Daoy (cell line): ENCODE data around the gene CCDC57. TPM values are rescaled to one million over a fixed set of nuclear protein-coding genes. Genes with fewer than 3 reads are reported as not detected.
A peak's percentile ranks its signal among the peaks of the same experiment; 100 is the strongest.

ENCODE experiments used
- DNase-seq: peaks from one replicate; pipeline ENCODE4 v3.0.0-alpha.2; 2015; ENCODE audit warnings: low read depth
- total RNA-seq: library from RNA; depleted of rRNA; stranded (reverse); fragments of >200 nt; shearing (Covaris generic); gene quantifications from 2 replicates; pipeline ENCODE4 v1.2.3, GENCODE V29; 2014

Gene CCDC57
- total RNA-seq, 1 experiment from 2014 or later = 7.9 TPM

GRCh38 chr17:82126556-82127314, 85.9 kb downstream of the CCDC57 start:
- no peak for DNase-seq

DNA sequence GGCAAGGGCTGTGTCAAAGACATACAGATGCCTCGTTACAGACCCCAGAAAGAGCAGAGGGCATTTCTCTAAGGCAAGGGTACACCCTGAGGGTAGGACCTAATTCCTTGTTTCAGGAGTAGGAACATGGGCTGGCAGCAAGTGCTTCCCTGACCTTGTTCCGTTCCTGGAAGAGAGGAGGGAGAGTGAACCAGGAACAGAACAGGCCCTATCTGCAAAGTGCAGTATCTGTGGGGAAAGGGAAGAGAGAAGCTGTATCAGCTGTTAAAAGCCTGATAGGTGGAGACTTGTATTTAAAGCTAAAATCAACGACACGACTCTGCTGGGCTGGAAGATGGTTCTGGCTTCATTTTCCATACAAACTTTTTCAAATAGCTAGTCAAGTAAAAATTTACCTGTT, 88.5 kb downstream of the CCDC57 start:
- no peak for DNase-seq

DNA sequence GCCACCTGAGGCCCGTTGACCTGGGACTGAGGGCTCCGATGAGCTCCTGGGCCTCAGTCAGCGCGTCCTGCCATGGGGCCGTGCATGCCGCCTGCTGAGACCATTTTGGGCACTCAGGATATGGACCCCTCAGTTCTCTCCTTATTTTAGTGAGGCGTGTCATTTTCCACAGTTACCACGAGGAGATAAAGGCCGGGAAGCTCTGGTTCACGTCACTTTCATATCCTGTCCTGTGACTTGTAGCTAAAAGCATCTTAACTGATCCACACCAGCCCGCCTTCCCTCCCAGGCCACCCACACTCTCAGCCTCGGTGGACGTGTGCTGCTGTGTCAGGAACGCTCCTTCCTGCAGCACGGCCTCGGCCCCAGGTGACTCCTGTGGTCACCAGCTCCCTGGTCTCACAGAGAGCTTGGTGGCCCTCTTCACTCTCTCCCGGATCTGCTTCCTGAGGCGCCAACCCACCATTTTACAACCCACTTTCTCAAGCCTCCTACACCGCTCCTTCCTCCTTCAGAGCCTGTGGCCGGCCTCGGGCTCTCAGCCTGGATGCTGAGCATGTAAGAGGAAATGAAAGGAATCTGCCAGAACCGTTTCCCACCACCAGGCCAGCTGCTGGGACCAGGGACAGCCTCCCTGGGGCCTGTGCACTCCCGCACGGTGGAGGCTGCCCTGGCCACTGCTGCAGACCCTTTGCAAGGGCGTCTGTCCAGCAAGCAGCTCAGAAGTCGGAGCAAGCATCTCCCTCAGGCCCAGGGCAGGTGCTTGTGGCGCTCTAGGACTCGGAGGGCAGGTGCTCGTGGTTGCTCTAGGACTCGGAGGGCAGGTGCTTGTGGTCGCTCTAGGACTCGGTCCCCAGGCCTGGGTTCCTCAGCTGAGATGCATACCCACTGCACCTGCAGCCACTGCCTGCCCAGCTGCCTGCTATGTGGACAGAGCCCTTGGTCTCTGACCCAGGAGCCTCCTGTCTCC, 90.7 kb downstream of the CCDC57 start:
- DNase-seq = no peak

- no peak for DNase-seq
Observed at GRCh38 chr17:82121246-82121645, 91.4 kb downstream of the CCDC57 start.

DNA sequence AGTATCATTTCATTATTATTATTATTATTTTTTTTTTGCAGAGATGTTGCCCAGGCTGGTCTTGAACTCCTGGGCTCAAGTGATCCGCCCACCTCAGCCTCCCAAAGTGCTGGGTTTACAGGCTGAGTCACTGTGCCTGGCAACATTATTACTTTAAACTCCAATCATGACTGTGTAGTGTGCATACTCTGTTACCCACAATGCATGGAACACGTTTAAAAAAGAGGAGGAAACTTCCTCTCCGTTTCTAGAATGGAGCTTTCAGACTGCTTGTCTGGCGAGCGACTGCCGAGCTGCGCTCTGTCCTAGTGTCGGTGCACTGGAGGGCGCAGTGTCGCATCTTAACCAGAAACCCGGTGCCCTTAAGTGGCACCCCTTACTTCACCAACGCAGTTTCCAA, 92.5 kb downstream of the CCDC57 start:
- peak; percentile 74 for DNase-seq

GRCh38 chr17:82118815-82119380, 93.7 kb downstream of the CCDC57 start:
- no peak for DNase-seq

DNA sequence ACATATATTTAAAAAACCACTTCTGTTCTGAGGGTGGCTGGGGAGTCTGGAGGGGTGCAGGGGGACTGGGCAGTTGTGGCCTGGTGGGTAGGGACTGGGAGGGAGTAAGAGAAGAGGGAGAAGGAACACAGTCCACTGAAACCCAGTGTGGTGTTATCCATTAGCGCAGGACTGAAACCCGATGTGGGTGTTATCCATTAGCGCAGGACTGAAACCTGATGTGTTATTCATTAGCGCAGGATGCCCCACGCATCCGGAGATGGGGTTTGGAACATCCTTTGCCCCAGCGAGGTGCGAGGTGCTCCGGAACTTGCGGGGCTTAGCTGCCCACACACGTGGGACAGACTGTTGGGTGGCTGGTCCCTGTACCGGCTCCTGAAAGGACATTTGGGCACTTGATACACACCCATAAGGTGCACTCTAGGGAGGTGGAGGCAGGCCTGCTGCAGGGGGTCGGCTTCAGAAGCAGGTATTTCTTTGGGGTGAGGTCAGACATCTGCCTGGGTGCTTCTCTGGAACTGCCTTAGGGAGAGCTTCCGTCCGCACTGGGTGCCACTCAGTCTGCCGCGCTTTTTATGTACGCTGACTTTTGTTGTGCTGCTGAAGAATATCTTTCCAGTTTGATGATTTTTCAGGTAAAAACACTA, 94.4 kb downstream of the CCDC57 start:
- DNase-seq = no peak

DNA sequence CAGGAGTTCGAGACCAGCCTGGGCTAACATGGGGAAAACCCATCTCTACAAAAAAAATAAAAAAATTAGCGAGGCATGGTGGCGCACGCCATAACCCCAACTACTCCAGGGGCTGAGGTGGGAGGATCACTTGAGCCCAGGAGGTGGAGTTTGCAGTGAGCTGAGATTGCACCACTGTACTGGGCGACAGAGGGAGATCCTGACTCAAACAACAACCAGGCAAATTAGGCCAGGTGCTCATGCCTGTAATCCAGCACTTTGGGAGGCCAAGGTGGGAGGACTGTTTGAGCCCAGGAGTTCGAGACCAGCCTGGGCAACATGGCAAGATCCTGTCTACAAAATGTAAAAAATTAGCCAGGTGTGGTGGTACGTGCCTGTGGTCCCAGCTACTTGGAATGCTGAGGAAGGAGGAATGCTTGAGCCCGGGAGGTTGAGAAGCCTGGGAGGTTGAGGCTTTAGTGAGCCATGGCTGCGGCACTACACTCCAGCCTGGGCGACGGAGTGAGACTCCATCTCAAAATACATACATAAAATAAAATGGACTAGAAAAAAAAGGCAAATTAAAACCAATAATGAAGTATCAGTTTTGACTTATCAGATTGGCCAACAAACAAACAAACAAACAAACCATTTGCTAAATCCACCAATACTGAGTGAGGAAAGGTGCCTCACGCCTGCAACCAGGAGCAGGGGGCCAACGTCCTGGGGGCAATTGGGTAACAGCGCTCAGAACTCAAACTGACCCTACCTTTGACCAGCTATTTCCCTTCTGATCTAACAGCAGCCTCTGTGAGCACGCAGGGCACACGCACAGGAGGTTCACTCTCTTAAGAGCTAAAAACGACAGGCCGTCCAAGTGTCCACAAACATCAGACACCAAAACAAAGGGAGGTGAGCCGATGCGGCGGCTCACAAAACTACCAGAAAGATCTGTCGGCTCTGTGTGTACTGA, 95.2 kb downstream of the CCDC57 start:
- no peak for DNase-seq

DNA sequence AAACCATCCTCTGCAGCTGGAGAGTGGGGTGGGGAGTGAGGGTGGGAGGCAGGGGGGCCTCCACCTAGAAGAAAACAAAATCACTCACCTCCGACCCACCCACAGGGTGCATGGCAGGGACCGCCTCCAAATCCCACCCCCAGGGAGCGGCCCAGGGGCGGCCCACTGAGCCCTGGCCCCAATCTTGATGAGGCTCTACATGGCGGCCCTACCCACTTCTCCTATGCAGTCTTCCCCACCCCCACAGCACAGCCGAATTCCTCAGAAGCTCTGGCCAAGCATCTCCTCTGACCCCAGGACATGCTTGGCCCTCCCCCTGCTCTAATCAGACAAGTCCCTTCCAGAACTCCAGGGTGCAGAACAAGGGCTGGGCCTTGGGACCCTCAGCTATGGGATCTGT, 96.4 kb downstream of the CCDC57 start:
- DNase-seq = no peak

DNA sequence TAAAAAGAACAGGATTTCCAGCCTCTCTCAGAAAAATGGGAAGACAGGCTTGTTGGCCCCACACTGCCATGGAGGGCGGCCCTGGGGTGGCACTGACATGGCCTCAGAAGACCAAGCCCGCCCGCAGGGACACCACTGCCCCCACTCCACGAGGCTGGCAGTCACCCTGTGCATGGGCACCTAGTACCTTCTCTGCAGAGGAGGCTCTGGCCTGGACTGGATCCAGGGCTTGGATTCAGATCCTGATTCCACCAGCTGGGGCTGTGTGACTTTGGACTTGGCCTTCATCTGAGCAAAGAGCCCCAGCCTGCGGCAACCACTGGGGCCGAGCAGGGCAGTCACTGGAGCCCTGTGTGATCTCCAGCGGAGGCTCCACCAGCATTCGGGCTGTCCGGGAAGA, 97.8 kb downstream of the CCDC57 start:
- DNase-seq = no peak

DNA sequence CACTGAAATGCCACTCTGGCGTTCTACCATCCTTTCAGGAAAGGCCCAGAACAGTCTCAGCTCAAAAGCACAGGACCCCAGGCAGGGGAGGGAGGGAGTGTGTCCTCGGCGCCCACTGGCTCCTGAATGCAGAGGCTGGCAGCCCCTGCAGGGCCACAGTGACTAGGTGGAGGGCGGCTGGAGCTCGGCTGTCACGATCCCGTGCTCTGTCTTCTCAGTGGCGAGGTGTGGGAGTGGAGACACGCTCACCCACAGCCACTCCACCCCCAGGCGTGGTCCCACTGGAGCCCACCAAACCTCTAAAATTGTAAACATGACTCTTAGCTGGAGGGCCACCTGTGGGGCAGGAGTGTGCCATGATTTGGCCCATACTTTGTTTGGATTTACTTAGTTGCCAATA, 98.2 kb downstream of the CCDC57 start:
- no peak for DNase-seq

DNA sequence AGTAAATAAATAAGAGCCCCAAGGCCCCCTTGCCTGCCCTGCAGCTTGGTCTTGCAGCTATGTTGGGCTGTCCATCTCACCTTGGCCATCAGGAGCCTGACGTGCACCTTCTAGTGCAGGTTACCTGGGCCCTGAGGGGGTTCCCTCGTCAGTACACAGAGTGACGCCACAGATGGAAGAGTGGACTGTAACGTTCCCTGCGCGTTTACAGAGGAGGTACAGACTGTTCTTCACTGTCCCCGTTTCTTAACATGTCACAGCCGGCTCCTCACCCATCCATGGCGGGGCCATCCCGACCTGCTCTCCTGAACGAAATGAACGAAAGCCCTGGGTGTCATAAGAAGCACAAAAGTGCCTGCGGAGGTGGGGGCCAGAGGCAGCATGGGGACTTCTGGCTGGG, 98.7 kb downstream of the CCDC57 start:
- DNase-seq = no peak

GRCh38 chr17:82113422-82113821, 99.2 kb downstream of the CCDC57 start:
- DNase-seq = no peak

DNA sequence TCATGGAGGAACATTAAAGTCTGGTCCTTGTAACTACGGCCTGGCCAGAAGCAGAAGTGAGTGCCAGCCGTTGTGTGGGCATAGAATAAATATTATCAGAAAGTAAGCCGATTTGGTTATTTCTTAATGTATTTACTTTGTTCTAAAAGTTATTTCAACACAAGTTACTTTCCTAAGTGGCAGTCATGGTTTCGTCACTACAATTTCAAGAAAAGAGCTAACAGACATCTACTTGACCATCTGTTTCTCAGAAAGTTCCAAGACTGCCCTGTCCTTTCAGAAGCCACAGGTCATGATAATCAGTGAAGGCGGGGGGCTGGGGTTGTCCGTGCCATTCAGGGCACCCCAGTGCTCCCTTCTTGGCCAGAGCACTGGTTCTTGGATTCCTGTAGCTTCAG, 99.7 kb downstream of the CCDC57 start:
- no peak for DNase-seq

- DNase-seq = no peak
Observed at GRCh38 chr17:82112181-82112913, 100.3 kb downstream of the CCDC57 start.

- DNase-seq = no peak
Observed at GRCh38 chr17:82110298-82110697, 102.3 kb downstream of the CCDC57 start.

DNA sequence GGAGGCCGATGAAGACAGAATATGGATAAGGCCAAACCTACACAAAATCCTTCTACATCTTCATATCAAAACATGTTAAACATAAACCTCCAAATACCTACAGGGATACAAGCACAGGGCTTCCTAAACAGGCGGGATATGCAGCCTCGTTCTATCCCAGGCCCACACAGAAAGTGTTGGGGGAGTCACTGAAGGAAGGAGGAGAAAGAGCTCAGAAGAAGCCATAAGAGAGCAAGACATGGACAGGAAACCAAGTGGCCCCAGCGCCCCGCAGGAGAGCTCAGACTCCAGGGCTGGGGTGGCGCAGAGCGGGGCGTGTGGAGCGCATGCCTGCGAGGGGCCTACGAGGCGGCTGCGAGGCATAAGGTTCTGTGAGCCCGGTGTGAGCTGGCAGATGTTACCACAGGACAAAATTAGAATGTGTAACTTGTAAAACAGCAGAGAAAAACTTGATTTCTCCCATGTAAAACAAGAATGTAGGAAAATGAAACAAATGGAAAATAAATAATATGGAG, 103.6 kb downstream of the CCDC57 start:
- DNase-seq = no peak

DNA sequence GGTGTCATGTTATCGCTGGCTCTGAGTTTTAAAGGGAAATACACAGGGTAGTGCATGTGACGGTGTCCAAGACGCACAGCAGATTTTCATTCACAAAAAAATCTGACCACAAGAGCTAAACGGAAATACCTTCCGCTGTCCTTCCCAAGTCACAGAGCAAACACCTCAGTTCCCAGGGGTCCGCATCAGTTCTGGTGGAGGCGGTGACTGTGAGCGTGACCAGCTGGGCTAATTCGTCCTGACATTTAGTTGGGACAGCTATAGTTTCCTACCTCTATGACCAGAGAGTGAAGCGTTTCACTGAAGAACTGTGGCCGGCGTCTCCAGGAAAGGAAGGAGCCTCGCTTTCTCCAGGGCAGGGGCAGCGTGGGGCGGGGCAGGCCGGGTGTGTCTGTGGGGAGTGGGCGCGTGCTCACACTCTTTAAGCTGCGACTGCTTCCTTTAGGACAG, 104.1 kb downstream of the CCDC57 start:
- DNase-seq = no peak

DNA sequence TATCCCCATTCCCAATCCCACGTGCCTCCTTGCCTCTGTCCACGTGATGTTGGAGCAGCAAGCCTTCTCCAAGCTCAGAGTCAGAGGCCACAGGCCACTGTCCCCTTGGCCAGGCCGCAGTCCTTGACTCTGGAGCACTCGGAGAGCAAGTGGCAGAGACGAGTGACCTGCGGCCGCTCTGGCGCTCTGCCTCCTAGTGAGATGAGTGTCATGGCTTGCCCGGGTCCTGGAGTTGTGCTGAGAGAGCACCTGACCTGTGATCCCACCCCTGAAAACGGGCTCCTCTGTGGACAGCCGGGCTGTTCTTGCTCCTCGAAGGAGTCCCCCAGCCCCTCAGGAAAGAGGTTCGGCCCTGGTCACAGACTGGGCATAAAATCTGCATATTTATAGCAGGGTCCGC, 104.6 kb downstream of the CCDC57 start:
- DNase-seq = no peak

DNA sequence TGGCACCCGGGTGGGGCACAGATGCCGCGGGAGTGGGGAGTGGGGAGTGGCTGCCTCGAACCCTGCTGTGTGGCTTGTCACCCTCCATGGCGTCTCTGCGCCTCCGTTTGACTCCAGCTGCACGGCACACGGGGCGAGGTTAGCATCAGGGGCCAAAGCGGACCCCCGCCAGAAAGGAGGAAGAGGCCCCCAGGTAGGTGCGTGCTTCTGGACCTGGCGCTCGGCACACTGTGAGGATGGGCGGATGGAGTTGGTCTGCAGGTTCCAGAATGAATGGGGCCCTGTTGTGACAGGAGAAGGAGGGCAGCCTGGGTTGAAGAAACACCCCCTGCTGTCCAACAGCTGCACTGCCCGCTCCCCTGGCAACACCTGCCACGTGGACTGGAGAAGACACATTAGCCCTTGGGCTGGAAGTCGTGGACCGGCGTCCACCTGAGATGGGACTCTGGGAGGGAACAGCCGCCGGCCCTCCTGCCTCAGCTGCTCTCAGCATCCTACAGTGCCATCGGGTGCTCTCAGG, 105.2 kb downstream of the CCDC57 start:
- DNase-seq = no peak
